Spinal cord (tissue), 10 donors: ENCODE data around the gene COL25A1. TPM values are rescaled to one million over a fixed set of nuclear protein-coding genes. Genes with fewer than 3 reads are reported as not detected.
A peak's percentile ranks its signal among the peaks of the same experiment; 100 is the strongest.

ENCODE experiments used
- DNase-seq, 6 donors: peaks; one replicate each; pipeline versions ENCODE4 v3.0.0 to v3.0.0-alpha.2; 2013 to 2015; ENCODE audit warnings: low spot score in 6 of 6, low read depth in 4 of 6
- H3K27ac ChIP-seq: one replicate; pipeline ENCODE4 v1.5.1; 2013; ENCODE audit warnings: low read depth, low read length, control low read depth
- H3K27me3 ChIP-seq: one replicate; pipeline ENCODE4 v1.6.1; 2013; ENCODE audit warnings: low read length; ENCODE audit not compliant: control insufficient read depth, insufficient read depth
- H3K36me3 ChIP-seq: one replicate; pipeline ENCODE4 v1.6.1; 2013; ENCODE audit warnings: low read length; ENCODE audit not compliant: control insufficient read depth, insufficient read depth
- H3K4me1 ChIP-seq: one replicate; pipeline ENCODE4 v1.6.1; 2013; ENCODE audit warnings: low read length; ENCODE audit not compliant: control insufficient read depth, insufficient read depth
- H3K4me3 ChIP-seq: one replicate; pipeline ENCODE4 v1.5.1; 2013; ENCODE audit warnings: low read depth, low read length, control low read depth
- H3K9me3 ChIP-seq: one replicate; pipeline ENCODE4 v1.6.1; 2013; ENCODE audit warnings: low read length; ENCODE audit not compliant: control insufficient read depth, insufficient read depth
- WGBS: methylation state at CpG from one replicate; pipeline ENCODE4 v1.1.5; 2013; ENCODE audit warnings: missing lambda C conversion rate; ENCODE audit not compliant: insufficient coverage; 5-methylcytosine and 5-hydroxymethylcytosine counted together
- polyA plus RNA-seq, 2 donors: library from polyadenylated mRNA; unstranded; fragments of 120-200 nt; gene quantifications; one replicate each; pipeline ENCODE4 v1.2.1, GENCODE V29; 2013; ENCODE audit not compliant: insufficient read length in 2 of 2
- total RNA-seq, 2 donors: library from RNA; depleted of rRNA in 1 of 2; stranded (reverse); fragments of 120-200 nt in 1 of 2; fragments of >200 nt in 1 of 2; gene quantifications; one replicate each; pipeline versions ENCODE4 v1.2.3 to v1.2.4, GENCODE V29; 2013 to 2014
- donor health status: healthy.

Gene COL25A1
- total and polyA plus RNA-seq, 4 donors = 9.3 to 33.6 (median 13.4) TPM

DNA sequence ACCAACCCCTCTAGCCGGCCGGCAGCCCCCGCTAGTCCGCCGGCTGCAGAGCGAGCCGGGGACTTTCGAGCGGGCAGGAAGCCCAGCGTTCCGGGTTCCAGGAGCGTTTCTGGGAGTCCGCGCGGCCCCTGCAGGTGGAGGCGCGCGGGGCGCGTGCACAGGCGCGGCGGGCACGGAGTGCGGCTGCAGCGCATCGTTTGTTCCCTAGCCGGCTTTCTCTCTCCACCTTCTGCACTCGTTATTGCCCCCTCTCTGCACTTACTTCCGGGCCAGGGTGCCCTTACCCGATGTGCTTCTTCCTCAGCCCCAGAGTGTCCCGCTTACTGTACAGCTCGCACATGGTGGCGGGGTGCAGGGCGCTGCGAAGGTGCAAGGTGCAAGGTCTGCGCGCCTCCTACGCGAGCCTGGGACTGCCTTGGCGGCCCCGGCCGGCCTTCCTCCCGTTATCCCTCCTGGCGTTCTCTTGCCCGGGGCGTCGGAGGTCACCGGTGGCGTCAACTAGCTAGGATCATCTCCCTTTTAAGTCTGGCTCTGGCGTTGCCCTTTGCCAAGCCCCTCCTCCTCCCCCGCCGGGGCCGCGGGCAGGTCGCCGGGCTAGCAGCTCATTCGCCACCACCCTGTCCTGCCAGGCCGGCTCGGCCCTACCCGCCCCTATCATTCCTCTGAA lies 539.8 kb downstream of the COL25A1 start, which contains the start of gene ETNPPL:
TSS of gene ETNPPL (minus strand) at position 495 of the 667 bp plus-strand sequence. CDS start at position 340, 155 bp downstream.
- H3K27me3 ChIP-seq = peaks cover 6% of the 10 kb centered on the region
- H3K9me3 ChIP-seq = no peaks in the 10 kb centered on the region
- H3K4me1 ChIP-seq = peaks cover 7% of the 10 kb centered on the region
- peak within 1 kb of the TSS; percentile 59 for H3K4me3 ChIP-seq
- under 1% methylated on average over 61 of the region's 61 CpGs for WGBS
- no peak within 1 kb of the TSS for H3K27ac ChIP-seq
- DNase-seq = peak in 3 of 6 donors; percentile 38 to 80 (median 78)
- no peaks in the 10 kb centered on the region for H3K36me3 ChIP-seq

Other genes with a start within 250 kb of the COL25A1 start
- 10 to 100 TPM; 24.0 to 31.5 TPM for gene SEC24B, start 131.2 kb upstream of the COL25A1 start, total RNA-seq
- gene SEC24B, start 131.2 kb upstream of the COL25A1 start, polyA plus RNA-seq = 10 to 100 TPM; 27.9 to 34.9 TPM